Heart left ventricle (tissue), 16 donors: ENCODE data around the gene GPR176. TPM values are rescaled to one million over a fixed set of nuclear protein-coding genes. Genes with fewer than 3 reads are reported as not detected.

Experiments used
- ATAC-seq, 4 donors: fragments of 200-7000 bp; cut with Tn5 transposase; one replicate each; pipeline ENCODE4 v1.9.1; 2020 to 2022; ENCODE audit warnings: moderate library complexity in 4 of 4, mild to moderate bottlenecking in 3 of 4, moderate number of reproducible peaks in 1 of 4
- DNase-seq, 5 donors: peaks; one replicate each; pipeline ENCODE4 v3.0.0-alpha.2; 2020
- H3K27ac ChIP-seq, 12 donors: fragments of 200-600 bp; sonication (generic) in 4 of 12; one replicate each; pipeline versions ENCODE4 v1.5.0 to v1.8.0; 2016 to 2022; ENCODE audit warnings: mild to moderate bottlenecking in 2 of 12
- H3K27me3 ChIP-seq, 9 donors: fragments of 200-600 bp; sonication (generic) in 2 of 9; one replicate each; pipeline versions ENCODE4 v1.5.1 to v1.8.0; 2016 to 2022; ENCODE audit warnings: mild to moderate bottlenecking in 3 of 9
- H3K36me3 ChIP-seq, 9 donors: fragments of 200-600 bp; sonication (generic) in 2 of 9; one replicate each; pipeline versions ENCODE4 v1.5.0 to v1.8.0; 2018 to 2022; ENCODE audit warnings: mild to moderate bottlenecking in 2 of 9
- H3K4me1 ChIP-seq, 12 donors: fragments of 200-600 bp; sonication (generic) in 4 of 12; one replicate each; pipeline versions ENCODE4 v1.5.0 to v1.8.0; 2016 to 2022; ENCODE audit warnings: mild to moderate bottlenecking in 3 of 12
- H3K4me3 ChIP-seq, 12 donors: fragments of 200-600 bp; sonication (generic) in 4 of 12; one replicate each; pipeline versions ENCODE4 v1.5.0 to v1.8.0; 2017 to 2022; ENCODE audit warnings: mild to moderate bottlenecking in 9 of 12, moderate library complexity in 4 of 12
- H3K9me3 ChIP-seq, 12 donors: fragments of 200-600 bp; sonication (generic) in 4 of 12; one replicate each; pipeline versions ENCODE4 v1.5.0 to v1.8.0; 2016 to 2022; ENCODE audit warnings: mild to moderate bottlenecking in 1 of 12
- CTCF ChIP-seq, 12 donors: fragments of 200-600 bp; sonication (generic) in 4 of 12; IDR thresholded peaks; one replicate each; pipeline versions ENCODE4 v1.5.0 to v1.8.0; 2018 to 2022; ENCODE audit warnings: antibody characterized with exemption in 12 of 12, mild to moderate bottlenecking in 5 of 12
- POLR2A ChIP-seq, 2 donors: fragments of 450-650 bp; IDR thresholded peaks; one replicate each; pipeline ENCODE4 v1.6.1; 2017; ENCODE audit warnings: antibody characterized with exemption in 2 of 2, mild to moderate bottlenecking in 2 of 2, moderate library complexity in 2 of 2
- WGBS, 4 donors: extraction: QIAGEN DNeasy Blood & Tissue Kit in 2 of 4; methylation state at CpG; one replicate each; pipeline versions ENCODE4 v1.1.5 to v1.1.7; 2013 to 2018; 5-methylcytosine and 5-hydroxymethylcytosine counted together
- intact Hi-C, 10 donors: fragments of 100-400 bp; cut with DNase I; formaldehyde crosslinking; loops; one replicate each; pipeline versions ENCODE4 v1.11.1 to v1.14.2; 2022
- polyA plus RNA-seq, 2 donors: library from polyadenylated mRNA; stranded (reverse); fragments of 200-250 nt; gene quantifications; one replicate each; pipeline ENCODE4 v1.2.3, GENCODE V29; 2013
- total RNA-seq, 9 donors: library from RNA; depleted of rRNA in 2 of 9; stranded (reverse); fragments of >200 nt in 2 of 9; fragmentation: NEBNext Ultra II Directional in 3 of 9; extraction: Animal tissue kit (Norgen Biotek cat#: 25700) in 3 of 9; gene quantifications; one replicate each; pipeline versions ENCODE4 v1.1.0 to v1.2.4, GENCODE V29; 2016 to 2023
- donor health status: ischemic (EF 13 %, LVEDD 7.1; RV severe dilation, severe dysfunction).
- donor health status: healthy with polysubstance abuse.
- donor health status: DM: no; HTN: yes; CAD: no.
- donor health status: DM: no; HTN: no; CAD: no.
- donor health status: ischemic (EF 25% LVEDD 6.9; RV normal size, moderate dysfunction).
- donor health status: ischemic (EF 25% LVEDD 5.7; RV mildly dilated, moderate dysfunction).
- donor health status: healthy.
- donor health status: DM: yes; HTN: yes; CAD: no.
- donor health status: ischemic (EF 35%, LVEDD 5.7; RV mildly dilated, moderate dysfunction).
- donor health status: nonischemic (EF 11% LVEDD 7.7; RV severe dilation, severe dysfunction).
- donor health status: DM: yes; HTN: yes; CAD: no.
- donor health status: PGD.
- donor health status: ischemic (EF 29% LVEDD 5.4; RV normal size, mild dysfunction).
- donor health status: nonischemic (EF 23%, LVEDD 6.1; RV moderate dilation, normal function).

The GPR176 gene
- total and polyA plus RNA-seq, 11 donors = 1.1 to 4.3 (median 2.1) TPM

GRCh38 chr15:39942753-39943150 lies 22.7 kb upstream of the GPR176 start:
- Histone ChIP-seq H3K36me3 (peaks cover 0 to 91% (median 77%) of the 10 kb centered on the region in 9 donors), H3K27me3 (no peaks in the 10 kb centered on the region), H3K9me3 (no peaks in the 10 kb centered on the region), H3K4me3 (no peak overlapping the region), H3K27ac (no peak overlapping the region), H3K4me1 (peaks cover 0 to 24% (median 13%) of the 10 kb centered on the region in 12 donors)
- intact Hi-C loops = loop anchor here in 1 of 10 donors (10.0 kb wide), 1 partner anchor 52 kb away; no protein-coding TSS in a partner anchor
- ATAC-seq = no peak
- WGBS, 4 donors = 95 to 99% (median 97%) methylated on average over 3 of the region's 3 CpGs
- DNase-seq = no peak
- no peak for TF ChIP-seq CTCF (IDR thresholded peaks at IDR 0.05)

- Histone ChIP-seq H3K4me3 (no peak overlapping the region), H3K36me3 (peaks cover 0 to 86% (median 72%) of the 10 kb centered on the region in 9 donors), H3K4me1 (peaks cover 0 to 25% (median 13%) of the 10 kb centered on the region in 12 donors), H3K9me3 (no peaks in the 10 kb centered on the region), H3K27me3 (no peaks in the 10 kb centered on the region), H3K27ac (no peak overlapping the region)
- TF ChIP-seq POLR2A (IDR thresholded peaks at IDR 0.05) (no peak), CTCF (IDR thresholded peaks at IDR 0.05) (no peak)
- WGBS, 4 donors = 89 to 93% (median 90%) methylated on average over 3 of the region's 3 CpGs
- no peak for DNase-seq
- no peak for ATAC-seq
- intact Hi-C loops = loop anchor here in 1 of 10 donors (10.0 kb wide), 1 partner anchor 53 kb away; no protein-coding TSS in a partner anchor
These were observed 22.2 kb upstream of the GPR176 start for GRCh38 chr15:39942101-39942752.

GRCh38 chr15:39939487-39940452 lies 19.7 kb upstream of the GPR176 start:
- peak; percentile 86 to 92 (median 90) for ATAC-seq
- intact Hi-C loops = loop anchor here in 4 of 10 donors (5.0 to 10.0 kb wide), 3 partner anchors 55 to 155 kb away; partner anchors contain the start of gene FSIP1 (in 2 of the 4)
- 46 to 63% (median 54%) methylated on average over 6 of the region's 6 CpGs for WGBS, 4 donors
- H3K4me3 ChIP-seq = no peak overlapping the region
- peaks cover 0 to 61% (median 47%) of the 10 kb centered on the region in 9 donors for H3K36me3 ChIP-seq
- no peaks in the 10 kb centered on the region for H3K27me3 ChIP-seq
- H3K9me3 ChIP-seq = no peaks in the 10 kb centered on the region
- peaks cover 0 to 49% (median 28%) of the 10 kb centered on the region in 12 donors for H3K4me1 ChIP-seq
- H3K27ac ChIP-seq = peak overlapping the region in 4 of 12 donors; percentile 4 to 33 (median 8)
- DNase-seq = peak in 2 of 5 donors; percentile 45 to 50
- TF ChIP-seq POLR2A (IDR thresholded peaks at IDR 0.05) (no peak), CTCF (IDR thresholded peaks at IDR 0.05) (no peak)
